MG63 (cell line): ENCODE results near the gene BOD1L2. TPM values are rescaled to one million over a fixed set of nuclear protein-coding genes. Genes with fewer than 3 reads are reported as not detected.

Experiments used
- DNase-seq: peaks from one replicate; pipeline ENCODE4 v3.0.0-alpha.2; 2020
- H3K27me3 ChIP-seq: fragments of 250-450 bp; sonication (Bioruptor Pico); 2 replicates; pipeline ENCODE4 v1.5.1; 2020; ENCODE audit warnings: mild to moderate bottlenecking, moderate library complexity
- H3K36me3 ChIP-seq: fragments of 250-450 bp; sonication (Bioruptor Pico); 2 replicates; pipeline ENCODE4 v1.5.1; 2020; ENCODE audit warnings: mild to moderate bottlenecking, moderate library complexity
- H3K4me3 ChIP-seq: fragments of 250-450 bp; sonication (Bioruptor Pico); 2 replicates; pipeline ENCODE4 v1.5.1; 2020; ENCODE audit warnings: mild to moderate bottlenecking, moderate library complexity
- H3K9me3 ChIP-seq: fragments of 250-450 bp; sonication (Bioruptor Pico); 2 replicates; pipeline ENCODE4 v1.5.1; 2020; ENCODE audit warnings: mild to moderate bottlenecking, moderate library complexity
- total RNA-seq: library from RNA; depleted of rRNA; stranded (reverse); fragments of >200 nt; shearing (Covaris generic); gene quantifications from 2 replicates; pipeline ENCODE4 v1.2.3, GENCODE V29; 2014; ENCODE audit warnings: low replicate concordance

Gene BOD1L2
- total RNA-seq, 1 experiment from 2014 or later = not detected

DNA sequence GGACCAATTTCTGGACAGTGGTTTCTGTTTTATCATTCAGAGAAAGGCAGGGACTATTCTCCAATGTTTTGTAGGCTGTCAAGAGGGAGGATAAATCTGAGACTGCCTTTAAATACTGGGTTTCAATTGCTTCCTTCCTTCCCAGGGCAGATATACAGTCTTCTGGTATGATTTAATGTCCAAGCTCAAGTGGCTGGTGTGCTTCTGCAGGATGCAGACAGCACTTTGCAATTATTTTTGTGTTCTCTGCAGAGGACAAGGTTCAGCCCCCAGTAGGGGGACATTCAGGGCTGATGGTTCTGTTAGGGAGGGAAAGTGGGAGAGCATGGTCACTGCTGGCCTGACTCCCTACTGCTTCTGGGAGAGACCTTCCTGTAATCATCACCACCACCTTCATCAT, 4.6 kb upstream of the BOD1L2 start:
- H3K36me3 ChIP-seq = no peaks in the 10 kb centered on the region
- H3K27me3 ChIP-seq = no peaks in the 10 kb centered on the region
- DNase-seq = no peak
- no peaks in the 10 kb centered on the region for H3K9me3 ChIP-seq
- H3K4me3 ChIP-seq = no peak overlapping the region

DNA sequence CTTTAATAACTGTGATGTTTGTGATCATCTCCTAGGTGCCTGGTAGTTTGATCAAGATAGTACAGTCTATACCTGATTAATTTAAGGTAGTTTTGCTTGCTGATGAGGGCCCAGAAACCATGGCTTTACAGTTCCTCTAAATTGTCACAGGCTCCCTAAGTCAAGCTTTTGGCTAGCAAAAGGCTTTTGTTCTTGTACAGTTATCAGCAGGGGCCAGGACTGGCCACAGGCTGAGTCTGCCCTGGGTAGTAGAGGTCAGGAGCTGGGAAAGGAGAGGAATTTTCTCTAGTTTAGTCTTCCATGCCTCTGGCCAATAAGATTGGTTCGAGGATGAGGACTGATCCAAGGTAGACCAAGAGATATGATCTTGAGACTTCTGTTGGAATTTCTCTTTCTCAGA, 3.6 kb upstream of the BOD1L2 start:
- no peak for DNase-seq
- H3K27me3 ChIP-seq = no peaks in the 10 kb centered on the region
- H3K4me3 ChIP-seq = no peak overlapping the region
- H3K36me3 ChIP-seq = no peaks in the 10 kb centered on the region
- no peaks in the 10 kb centered on the region for H3K9me3 ChIP-seq

DNA sequence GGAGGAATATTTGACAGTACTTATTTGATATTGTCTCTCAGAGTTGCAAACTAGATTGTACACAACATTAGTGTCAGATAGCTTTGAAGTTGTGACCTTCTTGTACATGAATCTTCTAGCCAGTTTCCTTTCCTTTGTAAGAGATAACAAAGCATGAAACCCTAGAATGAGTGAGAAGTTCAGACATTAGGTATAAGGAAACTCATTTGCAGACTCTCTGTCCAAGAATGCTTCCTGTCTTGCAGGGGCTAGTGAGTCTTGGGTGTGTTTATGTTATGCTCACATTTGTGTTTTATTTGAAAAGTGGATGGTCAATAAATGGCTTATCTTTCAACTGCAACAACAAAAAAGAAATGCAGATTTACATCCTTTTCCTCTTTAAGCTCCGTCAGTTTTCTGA, 1.4 kb downstream of the BOD1L2 start:
- no peak overlapping the region for H3K4me3 ChIP-seq
- no peak for DNase-seq
- no peaks in the 10 kb centered on the region for H3K9me3 ChIP-seq
- no peaks in the 10 kb centered on the region for H3K27me3 ChIP-seq
- H3K36me3 ChIP-seq = no peaks in the 10 kb centered on the region

DNA sequence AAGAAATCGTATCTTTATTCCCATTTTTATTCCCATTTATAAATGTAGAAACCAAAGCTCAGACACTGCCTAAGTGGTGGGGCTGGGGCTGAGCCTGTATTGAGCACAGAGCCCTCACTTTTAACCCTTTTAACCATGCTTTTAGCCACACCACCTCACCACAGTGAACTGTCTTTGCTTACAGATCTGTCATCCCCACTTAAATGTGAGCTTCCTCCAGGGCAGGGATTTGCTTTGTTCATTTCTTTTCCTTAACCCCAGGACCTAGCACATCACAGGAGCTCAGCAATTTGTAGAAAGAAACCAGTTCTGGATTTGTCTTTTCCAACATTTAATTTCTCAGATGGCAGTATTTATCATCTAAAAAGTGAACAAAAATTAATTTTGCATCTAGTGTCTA, 2.2 kb downstream of the BOD1L2 start:
- H3K27me3 ChIP-seq = no peaks in the 10 kb centered on the region
- H3K4me3 ChIP-seq = no peak overlapping the region
- DNase-seq = no peak
- H3K36me3 ChIP-seq = no peaks in the 10 kb centered on the region
- H3K9me3 ChIP-seq = no peaks in the 10 kb centered on the region

DNA sequence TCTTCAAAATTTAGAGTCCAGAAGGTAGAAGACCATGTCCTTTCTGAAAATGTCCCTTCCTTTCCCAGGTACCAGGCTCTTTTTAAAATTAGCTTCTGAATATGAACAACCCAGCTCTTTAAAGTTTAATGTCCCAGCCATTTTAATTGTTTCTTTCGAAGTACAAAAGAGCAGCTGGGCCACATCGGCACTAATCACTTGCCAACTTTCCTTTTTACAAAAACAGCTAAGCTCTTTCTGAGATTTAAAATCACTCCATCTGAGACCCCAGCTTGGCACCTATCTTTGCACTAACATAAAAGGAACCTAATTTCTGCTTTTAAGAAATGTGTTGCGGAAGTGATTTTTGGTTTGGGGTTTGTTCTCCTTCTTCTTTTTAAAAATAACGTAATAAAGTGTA, 2.6 kb downstream of the BOD1L2 start:
- DNase-seq = no peak
- Histone ChIP-seq H3K27me3 (no peaks in the 10 kb centered on the region), H3K36me3 (no peaks in the 10 kb centered on the region), H3K4me3 (no peak overlapping the region), H3K9me3 (no peaks in the 10 kb centered on the region)

DNA sequence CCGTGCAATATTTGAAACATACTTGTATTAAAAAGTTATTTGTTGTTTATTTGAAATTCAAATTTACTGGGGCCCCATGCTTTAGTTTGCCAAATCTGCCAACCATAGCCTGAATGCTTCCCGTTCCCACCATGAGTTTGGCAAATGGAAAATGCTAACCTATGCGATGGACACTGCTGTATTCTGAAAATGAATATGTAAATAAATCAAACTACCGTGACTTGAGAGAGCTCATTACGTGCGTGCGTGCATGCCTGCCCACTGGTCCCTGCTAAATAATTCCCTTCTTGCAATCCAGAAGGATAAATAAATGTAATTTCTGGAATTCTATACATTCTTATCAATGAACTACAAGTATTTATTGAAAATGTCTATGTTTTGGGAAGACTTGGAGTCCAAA, 3.2 kb downstream of the BOD1L2 start:
- no peaks in the 10 kb centered on the region for H3K27me3 ChIP-seq
- H3K9me3 ChIP-seq = no peaks in the 10 kb centered on the region
- DNase-seq = no peak
- H3K4me3 ChIP-seq = no peak overlapping the region
- no peaks in the 10 kb centered on the region for H3K36me3 ChIP-seq

DNA sequence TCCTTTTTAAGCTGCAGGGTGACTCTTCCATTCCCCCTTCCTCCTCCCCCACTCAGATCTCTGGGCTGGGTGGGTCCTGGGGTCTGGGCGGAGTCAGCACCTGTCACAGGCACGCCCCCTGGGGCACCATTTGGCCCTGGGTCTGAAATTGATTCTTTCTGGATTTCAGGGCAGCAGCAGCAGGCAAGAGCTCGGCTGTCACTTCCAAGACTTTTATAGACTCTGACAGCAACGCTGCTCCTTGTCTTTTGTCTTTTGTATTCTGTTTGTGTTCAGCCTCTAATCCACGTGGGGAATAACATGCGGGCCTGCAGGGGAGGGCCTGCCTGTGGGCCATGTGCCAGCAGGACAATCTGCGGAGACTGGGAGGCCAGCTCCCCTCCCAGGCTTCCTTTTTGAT, 3.9 kb downstream of the BOD1L2 start:
- H3K27me3 ChIP-seq = no peaks in the 10 kb centered on the region
- no peak for DNase-seq
- no peaks in the 10 kb centered on the region for H3K9me3 ChIP-seq
- H3K36me3 ChIP-seq = no peaks in the 10 kb centered on the region
- H3K4me3 ChIP-seq = no peak overlapping the region

DNA sequence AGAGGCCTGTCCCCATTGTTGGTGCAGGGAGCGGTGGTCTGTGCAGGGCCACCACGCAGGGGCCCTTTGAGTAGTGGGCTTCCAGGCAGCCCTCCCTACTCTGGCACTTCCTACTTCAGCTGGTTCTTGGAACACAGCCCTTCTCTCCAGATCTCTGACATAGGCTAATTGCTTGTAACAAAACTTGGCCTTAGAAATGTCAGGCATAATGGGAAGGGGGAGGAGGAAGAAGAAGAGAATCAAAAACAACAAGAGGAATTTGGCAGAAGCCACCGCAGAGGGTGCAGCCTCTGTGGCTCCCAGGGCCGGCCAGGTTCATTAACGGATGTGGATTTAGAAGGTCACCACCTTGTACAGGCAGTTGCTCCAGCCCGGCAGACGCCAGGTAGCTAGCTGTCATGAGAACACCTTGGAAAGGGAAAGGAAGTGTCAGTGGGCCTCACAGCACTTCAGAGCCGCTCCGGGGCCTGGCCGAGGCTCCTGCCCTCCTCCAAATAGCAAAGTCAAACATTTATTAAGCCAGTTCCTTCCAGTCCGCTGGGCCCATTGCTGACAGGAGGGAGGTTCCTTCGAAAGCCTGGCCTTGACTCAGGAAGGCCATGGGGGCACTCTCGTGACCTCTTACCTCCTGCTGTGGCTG, 7.4 kb downstream of the BOD1L2 start:
- H3K9me3 ChIP-seq = no peaks in the 10 kb centered on the region
- no peak overlapping the region for H3K4me3 ChIP-seq
- no peaks in the 10 kb centered on the region for H3K27me3 ChIP-seq
- no peak for DNase-seq
- no peaks in the 10 kb centered on the region for H3K36me3 ChIP-seq

DNA sequence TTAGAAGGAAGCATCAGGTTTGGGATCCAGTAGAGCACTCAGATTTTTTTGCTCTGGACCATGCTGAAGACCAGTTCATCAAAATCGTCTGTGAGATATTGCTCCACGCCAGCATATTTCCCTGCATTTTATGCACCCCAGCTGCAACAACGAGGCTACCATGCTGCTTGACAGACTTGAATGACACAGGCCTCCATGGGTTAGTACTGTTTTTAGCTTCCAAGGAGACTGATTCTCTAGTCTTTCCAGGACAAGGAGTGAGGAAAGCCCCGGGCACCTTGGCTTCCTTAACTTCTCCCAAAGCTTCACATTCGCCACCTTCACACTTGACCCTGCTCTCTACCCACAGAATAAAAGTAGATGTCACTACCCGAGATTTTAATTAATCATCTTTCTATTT, 17.5 kb downstream of the BOD1L2 start:
- DNase-seq = no peak
- H3K4me3 ChIP-seq = no peak overlapping the region
- no peaks in the 10 kb centered on the region for H3K36me3 ChIP-seq
- no peaks in the 10 kb centered on the region for H3K27me3 ChIP-seq
- no peaks in the 10 kb centered on the region for H3K9me3 ChIP-seq

DNA sequence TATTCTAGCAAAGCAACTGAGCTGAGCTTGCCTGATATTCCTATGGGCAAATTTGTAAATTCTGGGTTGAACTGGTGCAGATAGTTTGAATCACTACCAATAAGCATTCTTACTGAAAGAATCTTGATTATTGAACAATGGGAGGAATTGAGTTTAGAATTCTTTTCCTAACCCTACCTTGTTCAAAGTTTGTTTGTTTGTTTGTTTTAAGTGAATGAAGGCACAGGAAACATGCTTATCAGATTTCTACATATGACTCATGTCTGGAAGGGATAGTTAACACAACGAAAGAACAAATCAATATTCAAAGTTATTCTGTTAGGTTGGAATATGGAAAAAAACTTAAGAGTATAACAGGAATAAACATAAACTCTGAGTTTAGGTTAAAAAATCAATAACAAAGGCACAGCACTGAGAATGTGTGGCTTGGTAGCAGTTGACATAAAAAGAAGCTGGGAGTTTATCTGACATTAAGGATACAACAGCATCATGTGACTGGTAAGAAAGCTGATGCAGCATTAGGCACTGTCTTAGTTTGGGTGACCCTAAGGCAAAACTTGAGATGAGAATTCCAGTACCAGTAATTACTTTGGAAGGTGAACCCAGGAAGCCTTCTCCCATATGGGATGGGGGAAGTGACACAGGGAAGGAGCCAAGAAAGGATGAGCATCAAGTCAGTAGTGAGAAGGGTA, 20.9 kb downstream of the BOD1L2 start:
- DNase-seq = no peak
- Histone ChIP-seq H3K36me3 (no peaks in the 10 kb centered on the region), H3K4me3 (no peak overlapping the region), H3K27me3 (no peaks in the 10 kb centered on the region), H3K9me3 (no peaks in the 10 kb centered on the region)

DNA sequence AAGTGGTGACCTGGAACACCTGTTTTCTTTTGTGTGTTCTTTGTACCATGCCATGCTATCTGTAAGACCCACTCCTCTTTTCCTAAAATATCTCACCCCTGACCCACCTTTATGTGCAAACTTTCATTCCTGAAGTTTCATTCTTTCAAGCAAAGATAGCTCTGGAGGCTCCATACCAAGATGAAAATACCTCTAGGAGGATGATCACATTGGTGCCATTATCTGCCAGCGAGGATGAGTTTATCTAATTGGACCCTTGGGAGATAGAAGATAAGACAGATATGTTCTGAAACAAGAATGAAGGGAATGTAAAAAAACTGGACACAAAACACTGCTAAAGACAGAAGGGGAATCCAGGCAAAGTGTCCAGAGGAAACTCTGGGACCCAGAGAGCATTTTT, 24.1 kb downstream of the BOD1L2 start:
- Histone ChIP-seq H3K36me3 (no peaks in the 10 kb centered on the region), H3K27me3 (no peaks in the 10 kb centered on the region), H3K9me3 (no peaks in the 10 kb centered on the region), H3K4me3 (no peak overlapping the region)
- DNase-seq = no peak

DNA sequence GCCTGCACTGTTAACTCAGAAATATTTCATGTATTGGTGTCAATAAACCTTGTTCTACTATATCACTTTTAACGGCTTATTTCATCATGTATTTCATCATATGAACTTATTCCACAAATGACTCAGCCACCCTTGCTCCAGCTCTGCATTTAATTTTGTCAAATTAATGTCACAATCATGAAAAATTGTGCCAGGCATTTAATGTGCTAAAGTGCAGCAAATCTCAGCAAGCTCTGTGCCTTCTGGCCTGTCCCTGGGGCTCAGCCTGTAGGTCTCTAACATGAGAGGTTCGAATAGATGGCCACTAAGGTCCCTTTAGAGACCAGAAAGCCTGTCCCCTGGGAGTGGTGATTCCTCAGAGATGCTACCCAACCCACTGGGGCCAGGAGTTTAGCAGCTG, 28.6 kb downstream of the BOD1L2 start:
- no peak overlapping the region for H3K4me3 ChIP-seq
- H3K9me3 ChIP-seq = no peaks in the 10 kb centered on the region
- H3K36me3 ChIP-seq = no peaks in the 10 kb centered on the region
- H3K27me3 ChIP-seq = no peaks in the 10 kb centered on the region
- no peak for DNase-seq

DNA sequence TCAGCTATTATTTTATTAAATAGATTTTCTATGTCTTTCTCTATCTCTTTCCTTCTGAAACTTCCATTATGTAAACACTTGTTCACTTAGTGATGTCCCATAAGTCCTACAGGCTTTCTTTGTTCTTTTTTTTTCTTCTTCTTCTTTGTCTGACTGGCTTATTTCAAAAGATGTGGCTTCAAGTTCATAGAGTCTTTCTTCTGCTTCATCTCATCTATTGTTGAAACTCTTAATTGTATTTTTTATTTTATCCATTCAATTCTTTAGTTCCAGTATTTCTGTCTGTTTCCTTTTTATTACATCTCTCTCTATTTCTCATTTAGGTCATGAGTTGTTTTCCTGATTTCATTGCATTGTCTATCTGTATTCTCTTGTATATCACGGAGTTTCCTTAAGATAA, 38.5 kb downstream of the BOD1L2 start:
- DNase-seq = no peak
- Histone ChIP-seq H3K36me3 (no peaks in the 10 kb centered on the region), H3K9me3 (0 out of 2 replicates have a peak, but pooled peaks cover 2% of the 10 kb centered on the region), H3K27me3 (no peaks in the 10 kb centered on the region), H3K4me3 (no peak overlapping the region)

DNA sequence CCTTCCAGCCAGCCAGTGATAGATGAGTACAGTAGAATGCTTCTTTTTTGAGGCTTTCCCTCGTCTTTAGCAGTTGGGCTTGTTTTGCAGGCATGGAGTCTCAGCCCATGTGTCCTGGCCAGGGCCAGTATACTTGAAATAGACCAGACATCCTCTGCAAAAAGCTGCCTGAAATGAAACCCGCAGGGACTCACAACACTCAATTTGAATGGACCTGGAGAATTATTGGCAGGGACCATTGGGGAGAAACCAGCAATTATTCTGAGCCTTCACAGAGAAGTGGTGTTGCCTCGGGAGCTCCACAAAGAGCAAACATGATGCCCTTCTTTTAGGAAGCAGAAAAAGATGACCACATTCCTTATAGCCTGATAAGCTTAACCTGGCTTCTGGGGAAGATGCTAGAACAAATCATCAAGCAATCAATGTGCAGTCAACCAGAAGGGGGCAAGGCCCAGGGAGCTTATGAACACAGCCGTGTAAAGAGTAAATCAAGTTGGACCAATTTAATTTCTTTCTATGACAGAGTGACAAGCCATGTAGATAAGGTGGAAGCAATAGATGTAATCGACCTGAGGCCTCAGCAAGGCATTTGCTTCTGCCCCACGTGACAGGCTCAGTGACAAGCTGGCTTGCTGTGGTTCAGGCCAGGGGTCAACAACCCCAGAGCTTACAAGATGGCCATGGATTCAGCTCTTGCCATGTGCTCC, 42.1 kb downstream of the BOD1L2 start:
- Histone ChIP-seq H3K4me3 (no peak overlapping the region), H3K9me3 (0 out of 2 replicates have a peak, but pooled peaks cover 2% of the 10 kb centered on the region), H3K36me3 (no peaks in the 10 kb centered on the region), H3K27me3 (no peaks in the 10 kb centered on the region)
- DNase-seq = no peak

DNA sequence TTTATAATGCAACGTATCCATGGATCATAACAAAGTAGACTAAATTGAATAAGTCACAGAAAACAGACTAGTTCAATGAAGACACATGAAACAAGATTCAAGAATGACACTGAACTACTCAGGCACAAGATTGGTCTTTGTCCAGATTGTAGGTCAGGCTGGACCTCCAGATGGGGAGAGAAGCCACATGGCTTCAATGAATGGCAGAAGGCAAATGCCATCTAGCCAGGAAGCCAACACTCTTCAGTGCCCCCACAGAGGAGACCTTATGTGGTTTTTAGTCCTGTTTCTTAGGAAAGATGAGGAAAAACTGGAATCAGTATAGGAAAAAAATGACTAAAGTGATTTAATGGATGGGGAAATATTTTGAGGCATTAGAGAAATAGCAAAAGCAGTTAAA, 43.1 kb downstream of the BOD1L2 start:
- no peaks in the 10 kb centered on the region for H3K36me3 ChIP-seq
- no peak for DNase-seq
- no peak overlapping the region for H3K4me3 ChIP-seq
- no peaks in the 10 kb centered on the region for H3K27me3 ChIP-seq
- H3K9me3 ChIP-seq = no peaks in the 10 kb centered on the region

DNA sequence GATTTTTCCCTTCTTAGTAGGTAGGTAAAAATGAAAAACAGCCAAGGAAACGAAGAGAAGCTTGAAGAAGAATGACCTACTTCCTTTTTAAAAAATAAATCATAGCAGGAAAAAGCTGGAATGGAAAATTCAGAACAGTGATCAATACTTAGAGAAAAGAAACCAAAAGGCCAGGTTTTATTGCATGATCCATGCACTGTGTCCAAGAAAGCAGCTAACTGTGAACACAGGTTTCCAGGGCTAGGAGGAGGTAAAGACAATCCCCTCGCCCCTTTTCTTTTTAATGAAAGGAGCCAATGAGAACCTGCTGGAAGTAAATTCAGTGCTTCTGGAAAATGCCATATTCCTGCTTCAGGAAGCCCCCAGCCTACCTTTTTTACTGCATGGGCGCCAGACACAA, 47.2 kb downstream of the BOD1L2 start:
- Histone ChIP-seq H3K9me3 (no peaks in the 10 kb centered on the region), H3K4me3 (no peak overlapping the region), H3K36me3 (no peaks in the 10 kb centered on the region), H3K27me3 (no peaks in the 10 kb centered on the region)
- DNase-seq = no peak

DNA sequence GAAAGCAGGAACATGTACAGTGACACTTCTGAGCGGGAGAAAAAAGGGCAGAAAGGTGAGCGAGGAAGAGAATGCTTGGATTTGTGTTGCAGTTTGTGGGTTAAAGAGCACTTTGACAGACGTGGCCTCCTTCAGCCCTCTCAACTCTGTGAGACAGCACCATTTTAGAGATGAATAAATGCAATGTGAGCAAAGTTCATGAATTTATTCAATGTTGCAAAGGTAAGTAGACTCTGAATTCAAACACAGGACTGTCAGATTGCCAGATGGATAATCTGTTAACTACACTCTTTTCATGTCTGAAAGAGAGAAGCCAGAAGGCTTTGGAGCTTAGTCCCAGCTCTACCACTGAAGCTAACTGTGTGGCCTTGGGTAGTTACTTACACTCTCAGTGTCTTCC, 47.7 kb downstream of the BOD1L2 start:
- Histone ChIP-seq H3K27me3 (no peaks in the 10 kb centered on the region), H3K36me3 (no peaks in the 10 kb centered on the region), H3K9me3 (no peaks in the 10 kb centered on the region), H3K4me3 (no peak overlapping the region)
- no peak for DNase-seq

DNA sequence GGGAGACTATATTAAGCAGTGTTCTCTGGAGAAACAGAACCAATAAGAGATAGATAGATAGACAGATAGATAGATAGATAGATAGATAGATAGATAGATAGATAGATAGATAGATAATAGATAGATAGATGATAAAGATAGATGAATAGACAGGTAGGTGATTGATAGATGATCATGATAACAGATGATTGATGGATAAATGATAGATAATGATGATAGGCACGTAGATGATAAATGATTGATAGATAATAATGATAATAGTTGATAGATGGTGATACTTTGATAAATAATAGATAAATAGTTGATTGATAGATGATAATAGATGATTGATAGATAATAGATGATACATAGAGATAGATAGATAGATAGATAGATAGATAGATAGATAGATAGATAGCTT, 48.5 kb downstream of the BOD1L2 start:
- Histone ChIP-seq H3K4me3 (no peak overlapping the region), H3K27me3 (no peaks in the 10 kb centered on the region), H3K36me3 (no peaks in the 10 kb centered on the region), H3K9me3 (no peaks in the 10 kb centered on the region)
- no peak for DNase-seq
